Suprapubic skin (tissue), 4 donors: Measurements from ENCODE around the gene LRCH1. TPM values are rescaled to one million over a fixed set of nuclear protein-coding genes. Genes with fewer than 3 reads are reported as not detected.
"Not testable (repeated sequence)": the region's sequence is repeated elsewhere in the genome, so short reads cannot be mapped to it uniquely, and the experiment has no call there.

ENCODE experiments used
- DNase-seq, 2 donors: peaks; one replicate each; pipeline ENCODE4 v3.0.0-alpha.2; 2019; ENCODE audit warnings: low spot score in 2 of 2
- H3K27ac ChIP-seq: fragments of 200-600 bp; sonication (generic); one replicate; pipeline ENCODE4 v1.5.1; 2019
- H3K27me3 ChIP-seq: fragments of 200-600 bp; sonication (generic); one replicate; pipeline ENCODE4 v1.5.1; 2019
- H3K36me3 ChIP-seq: fragments of 200-600 bp; sonication (generic); one replicate; pipeline ENCODE4 v1.5.1; 2019
- H3K4me1 ChIP-seq: fragments of 200-600 bp; sonication (generic); one replicate; pipeline ENCODE4 v1.5.1; 2019
- H3K4me3 ChIP-seq: fragments of 200-600 bp; sonication (generic); one replicate; pipeline ENCODE4 v1.5.1; 2019; ENCODE audit warnings: mild to moderate bottlenecking
- H3K9me3 ChIP-seq: fragments of 200-600 bp; sonication (generic); one replicate; pipeline ENCODE4 v1.5.1; 2019
- EP300 ChIP-seq: sonication (generic); formaldehyde crosslinking; IDR thresholded peaks from one replicate; pipeline ENCODE4 v1.6.1; 2017; ENCODE audit warnings: antibody characterized with exemption
- POLR2A ChIP-seq, 2 donors: fragments of 450-650 bp; IDR thresholded peaks; one replicate each; pipeline ENCODE4 v1.6.1; 2017; ENCODE audit warnings: antibody characterized with exemption in 2 of 2, mild to moderate bottlenecking in 2 of 2, moderate library complexity in 2 of 2
- POLR2AphosphoS5 ChIP-seq, 3 donors: sonication (generic); formaldehyde crosslinking; IDR thresholded peaks; one replicate each; pipeline ENCODE4 v1.6.1; 2017; ENCODE audit warnings: antibody characterized with exemption in 3 of 3
- WGBS: methylation state at CpG from one replicate; pipeline ENCODE4 v1.1.5; 2018; 5-methylcytosine and 5-hydroxymethylcytosine counted together
- total RNA-seq, 4 donors: library from RNA; depleted of rRNA; stranded (reverse); fragments of >200 nt; gene quantifications; one replicate each; pipeline ENCODE4 v1.1.0, GENCODE V29; 2016
- TF ChIP-seq, protein P1 (sequence below), 2 donors: fragments of 200-600 bp in 1 of 2; fragments of 450-650 bp in 1 of 2; sonication (generic) in 1 of 2; IDR thresholded peaks; one replicate each; pipeline ENCODE4 v1.5.1; 2016 to 2019; ENCODE audit warnings: antibody characterized with exemption in 2 of 2, mild to moderate bottlenecking in 1 of 2, moderate library complexity in 1 of 2

LRCH1 gene
- total RNA-seq, 4 donors from 2014 or later = 29.1 to 44.7 (median 34.9) TPM

GRCh38 chr13:46516599-46517338, 36.2 kb upstream of the LRCH1 start:
- Histone ChIP-seq H3K4me1 (peaks cover 10% of the 10 kb centered on the region), H3K4me3 (no peak overlapping the region), H3K27me3 (no peaks in the 10 kb centered on the region), H3K9me3 (no peaks in the 10 kb centered on the region), H3K36me3 (no peaks in the 10 kb centered on the region), H3K27ac (no peak overlapping the region)
- DNase-seq = no peak
- TF ChIP-seq POLR2A (IDR thresholded peaks at IDR 0.05) = no peak
- TF ChIP-seq, protein P1, sequence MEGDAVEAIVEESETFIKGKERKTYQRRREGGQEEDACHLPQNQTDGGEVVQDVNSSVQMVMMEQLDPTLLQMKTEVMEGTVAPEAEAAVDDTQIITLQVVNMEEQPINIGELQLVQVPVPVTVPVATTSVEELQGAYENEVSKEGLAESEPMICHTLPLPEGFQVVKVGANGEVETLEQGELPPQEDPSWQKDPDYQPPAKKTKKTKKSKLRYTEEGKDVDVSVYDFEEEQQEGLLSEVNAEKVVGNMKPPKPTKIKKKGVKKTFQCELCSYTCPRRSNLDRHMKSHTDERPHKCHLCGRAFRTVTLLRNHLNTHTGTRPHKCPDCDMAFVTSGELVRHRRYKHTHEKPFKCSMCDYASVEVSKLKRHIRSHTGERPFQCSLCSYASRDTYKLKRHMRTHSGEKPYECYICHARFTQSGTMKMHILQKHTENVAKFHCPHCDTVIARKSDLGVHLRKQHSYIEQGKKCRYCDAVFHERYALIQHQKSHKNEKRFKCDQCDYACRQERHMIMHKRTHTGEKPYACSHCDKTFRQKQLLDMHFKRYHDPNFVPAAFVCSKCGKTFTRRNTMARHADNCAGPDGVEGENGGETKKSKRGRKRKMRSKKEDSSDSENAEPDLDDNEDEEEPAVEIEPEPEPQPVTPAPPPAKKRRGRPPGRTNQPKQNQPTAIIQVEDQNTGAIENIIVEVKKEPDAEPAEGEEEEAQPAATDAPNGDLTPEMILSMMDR (IDR thresholded peaks at IDR 0.05) = no peak
- TF ChIP-seq POLR2AphosphoS5 (IDR thresholded peaks at IDR 0.05) = no peak
- 51% methylated on average over 4 of the region's 4 CpGs for WGBS

GRCh38 chr13:46517748-46518147, 35.2 kb upstream of the LRCH1 start:
- not testable (repeated sequence) for H3K4me3 ChIP-seq, H3K27me3 ChIP-seq, H3K9me3 ChIP-seq, H3K4me1 ChIP-seq, DNase-seq, H3K36me3 ChIP-seq, H3K27ac ChIP-seq
- WGBS = 89% methylated on average over 5 of the region's 5 CpGs

DNA sequence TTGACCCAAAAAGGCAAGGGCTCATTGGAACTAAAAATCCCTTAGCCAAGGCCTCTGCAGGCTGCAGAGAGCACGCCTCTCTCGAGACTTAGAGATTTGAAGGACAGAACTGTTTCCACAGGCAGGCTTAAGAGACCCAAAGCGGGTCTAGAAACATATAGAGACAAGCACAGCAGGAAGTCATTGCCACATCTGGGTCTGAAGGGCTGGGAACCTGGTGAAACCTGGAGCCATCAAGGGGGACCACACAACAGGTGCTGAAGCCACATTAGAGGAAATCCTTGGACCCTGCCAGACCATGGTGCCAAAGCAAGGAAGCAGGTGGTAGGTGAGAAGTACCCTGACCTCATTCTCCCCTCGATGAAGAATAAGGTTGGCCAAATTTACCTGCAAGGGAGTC, 33.8 kb upstream of the LRCH1 start:
- 96% methylated on average over 4 of the region's 4 CpGs for WGBS
- no peak overlapping the region for H3K27ac ChIP-seq

DNA sequence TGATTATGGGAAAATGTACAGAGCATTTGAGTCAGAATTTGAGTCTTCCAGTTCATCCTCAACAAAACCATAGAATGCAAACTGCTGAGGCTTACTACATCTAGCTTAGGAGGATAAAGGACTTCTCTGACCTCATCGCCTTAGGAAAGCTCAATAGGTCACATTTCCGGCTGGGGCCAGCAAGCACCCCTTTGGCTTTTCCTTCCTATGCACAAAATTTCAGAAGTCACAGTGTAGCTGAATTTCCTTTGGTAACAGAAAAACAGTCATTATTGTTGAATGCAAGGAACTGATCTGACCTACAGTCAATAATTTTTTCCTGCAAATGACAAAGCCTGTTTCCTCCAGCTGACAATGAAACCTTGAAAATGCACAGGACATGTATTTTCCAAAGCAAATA, 32.8 kb upstream of the LRCH1 start:
- H3K27me3 ChIP-seq = no peaks in the 10 kb centered on the region
- H3K27ac ChIP-seq = no peak overlapping the region
- TF ChIP-seq POLR2A (IDR thresholded peaks at IDR 0.05) (no peak), POLR2AphosphoS5 (IDR thresholded peaks at IDR 0.05) (no peak), EP300 (no peak)
- TF ChIP-seq, protein P1 (IDR thresholded peaks at IDR 0.05) = no peak
- no peaks in the 10 kb centered on the region for H3K36me3 ChIP-seq
- peaks cover 10% of the 10 kb centered on the region for H3K4me1 ChIP-seq
- 81% methylated on average over 2 of the region's 2 CpGs for WGBS
- DNase-seq = no peak
- no peak overlapping the region for H3K4me3 ChIP-seq
- no peaks in the 10 kb centered on the region for H3K9me3 ChIP-seq

More for the DNA sequence above, 33.8 kb upstream of the LRCH1 start:
- DNase-seq = no peak
- TF ChIP-seq POLR2A (IDR thresholded peaks at IDR 0.05) (no peak), EP300 (no peak), POLR2AphosphoS5 (IDR thresholded peaks at IDR 0.05) (no peak)
- TF ChIP-seq, protein P1 (IDR thresholded peaks at IDR 0.05) = no peak
- Histone ChIP-seq H3K36me3 (no peaks in the 10 kb centered on the region), H3K9me3 (no peaks in the 10 kb centered on the region), H3K4me1 (peaks cover 10% of the 10 kb centered on the region), H3K4me3 (no peak overlapping the region), H3K27me3 (no peaks in the 10 kb centered on the region)

DNA sequence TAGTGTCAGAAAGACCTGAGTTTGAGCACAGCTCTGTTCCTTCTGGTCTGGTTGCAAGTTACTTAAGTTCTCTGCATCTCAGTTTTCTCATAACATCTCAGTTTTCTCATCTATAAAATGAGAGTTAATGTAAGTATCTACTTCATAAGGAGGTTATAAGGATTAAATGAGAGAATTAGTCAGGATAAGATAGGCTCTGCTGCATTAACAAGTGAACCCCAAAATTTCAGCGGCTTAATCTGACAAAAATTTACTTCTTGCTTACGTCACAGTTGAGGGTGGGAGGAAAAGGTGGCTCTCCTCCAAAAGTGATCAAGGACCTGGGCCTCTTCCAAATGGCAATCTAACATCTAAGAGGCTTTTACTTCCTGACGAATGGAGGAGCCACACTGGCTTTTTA, 31.5 kb upstream of the LRCH1 start:
- no peak for DNase-seq
- H3K4me3 ChIP-seq = no peak overlapping the region
- 37% methylated on average over 3 of the region's 3 CpGs for WGBS
- no peak overlapping the region for H3K27ac ChIP-seq
- H3K27me3 ChIP-seq = no peaks in the 10 kb centered on the region
- peaks cover 10% of the 10 kb centered on the region for H3K4me1 ChIP-seq
- no peak for TF ChIP-seq POLR2AphosphoS5 (IDR thresholded peaks at IDR 0.05)
- TF ChIP-seq POLR2A (IDR thresholded peaks at IDR 0.05) = no peak
- TF ChIP-seq, protein P1 (IDR thresholded peaks at IDR 0.05) = no peak
- TF ChIP-seq EP300 = no peak
- H3K9me3 ChIP-seq = no peaks in the 10 kb centered on the region
- H3K36me3 ChIP-seq = no peaks in the 10 kb centered on the region
